Kidney (tissue), 14 donors: ENCODE data around the gene ELMO2. TPM values are rescaled to one million over a fixed set of nuclear protein-coding genes. Genes with fewer than 3 reads are reported as not detected.

Source experiments
- DNase-seq, 5 donors: peaks; one replicate each; pipeline ENCODE4 v3.0.0-alpha.2; 2013 to 2020
- FAIRE-seq: peaks from 2 replicates; lab custom pipeline; 2012; peaks lifted over from hg19 to GRCh38; lab: Jason Lieb, UNC
- H3K27ac ChIP-seq, 2 donors: one replicate each; pipeline ENCODE4 v1.7.0; 2013; ENCODE audit warnings: low read depth in 2 of 2, low read length in 2 of 2, inconsistent platforms in 1 of 2
- H3K27me3 ChIP-seq: one replicate; pipeline ENCODE4 v1.7.1; 2013; ENCODE audit warnings: low read length, inconsistent platforms; ENCODE audit not compliant: control insufficient read depth, insufficient read depth
- H3K36me3 ChIP-seq, 3 donors: one replicate each; pipeline versions ENCODE4 v1.7.0 to v1.7.1; 2013; ENCODE audit warnings: low read length in 3 of 3, control low read depth in 1 of 3, inconsistent platforms in 1 of 3; ENCODE audit not compliant: insufficient read depth in 3 of 3, control insufficient read depth in 2 of 3
- H3K4me1 ChIP-seq, 3 donors: one replicate each; pipeline versions ENCODE4 v1.7.0 to v1.7.1; 2013; ENCODE audit warnings: low read length in 3 of 3, inconsistent platforms in 1 of 3, low read depth in 1 of 3; ENCODE audit not compliant: control insufficient read depth in 2 of 3, insufficient read depth in 2 of 3
- H3K4me3 ChIP-seq, 3 donors: one replicate each; pipeline versions ENCODE4 v1.7.0 to v1.8.1; 2013; ENCODE audit warnings: low read length in 3 of 3, control low read depth in 1 of 3, inconsistent platforms in 1 of 3
- H3K9ac ChIP-seq, 3 donors: one replicate each; pipeline versions ENCODE4 v1.7.0 to v1.7.1; 2013; ENCODE audit warnings: low read length in 3 of 3, control low read depth in 1 of 3, inconsistent platforms in 1 of 3
- H3K9me3 ChIP-seq, 3 donors: one replicate each; pipeline versions ENCODE4 v1.7.0 to v1.7.1; 2013; ENCODE audit warnings: low read length in 3 of 3, control low read depth in 1 of 3, inconsistent platforms in 1 of 3; ENCODE audit not compliant: control insufficient read depth in 2 of 3, insufficient read depth in 1 of 3
- intact Hi-C: fragments of 100-400 bp; cut with DNase I; formaldehyde crosslinking; loops from one replicate; pipeline ENCODE4 v1.11.1; 2022
- polyA plus RNA-seq: library from polyadenylated mRNA; stranded (reverse); fragments of 350-450 nt; fragmentation: Illumina TruSeq; extraction: RNeasy Lipid Tissue Mini Kit (QIAGEN cat#74804); gene quantifications from one replicate; pipeline ENCODE4 v1.2.3, GENCODE V29; 2014; ENCODE audit warnings: low read depth, low replicate concordance; ENCODE audit not compliant: insufficient read depth
- total RNA-seq: library from RNA; stranded (reverse); fragmentation: NEBNext Ultra II Directional; extraction: Animal tissue kit (Norgen Biotek cat#: 25700); gene quantifications from one replicate; pipeline ENCODE4 v1.2.1, GENCODE V29; 2021
- TF ChIP-seq, protein P1 (sequence below): IDR thresholded peaks from 3 replicates; pipeline ENCODE4 v1.5.1; 2012; ENCODE audit warnings: mild to moderate bottlenecking, moderate library complexity, borderline replicate concordance; ENCODE audit not compliant: insufficient read depth; ENCODE audit errors: extremely low read depth
- donor health status: control.
- donor health status: control.
- donor health status: control.
- donor health status: control.
- donor health status: control.
- donor health status: DM: yes; HTN: yes; CAD: no.
- donor health status: Normal renal cell carcinoma (clear cell type).

The ELMO2 gene
- total and polyA plus RNA-seq, 2 donors from 2014 or later: 21.0 to 43.0 TPM

DNA sequence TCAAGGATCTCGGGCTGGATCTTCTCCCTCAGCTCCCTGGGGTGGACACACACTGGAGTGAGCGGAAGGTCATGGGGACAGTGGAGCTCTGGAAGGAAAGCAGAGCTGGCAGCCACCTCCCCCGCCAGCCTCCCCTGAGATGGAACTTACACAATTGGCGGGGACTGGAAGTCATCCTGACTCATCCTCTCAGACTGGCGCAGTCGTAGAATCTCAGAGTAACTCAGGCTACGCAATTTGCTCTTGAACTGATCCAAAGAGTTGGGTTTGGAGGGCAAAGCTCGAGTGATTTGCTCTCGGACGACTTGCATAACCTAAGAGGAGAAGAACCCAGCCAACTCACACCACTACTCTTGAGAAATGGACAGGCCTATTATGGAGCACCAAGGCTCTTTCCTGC lies 34.8 kb downstream of the ELMO2 start:
- H3K27ac ChIP-seq: no peak overlapping the region
- no peaks in the 10 kb centered on the region for H3K27me3 ChIP-seq
- TF ChIP-seq, protein P1, sequence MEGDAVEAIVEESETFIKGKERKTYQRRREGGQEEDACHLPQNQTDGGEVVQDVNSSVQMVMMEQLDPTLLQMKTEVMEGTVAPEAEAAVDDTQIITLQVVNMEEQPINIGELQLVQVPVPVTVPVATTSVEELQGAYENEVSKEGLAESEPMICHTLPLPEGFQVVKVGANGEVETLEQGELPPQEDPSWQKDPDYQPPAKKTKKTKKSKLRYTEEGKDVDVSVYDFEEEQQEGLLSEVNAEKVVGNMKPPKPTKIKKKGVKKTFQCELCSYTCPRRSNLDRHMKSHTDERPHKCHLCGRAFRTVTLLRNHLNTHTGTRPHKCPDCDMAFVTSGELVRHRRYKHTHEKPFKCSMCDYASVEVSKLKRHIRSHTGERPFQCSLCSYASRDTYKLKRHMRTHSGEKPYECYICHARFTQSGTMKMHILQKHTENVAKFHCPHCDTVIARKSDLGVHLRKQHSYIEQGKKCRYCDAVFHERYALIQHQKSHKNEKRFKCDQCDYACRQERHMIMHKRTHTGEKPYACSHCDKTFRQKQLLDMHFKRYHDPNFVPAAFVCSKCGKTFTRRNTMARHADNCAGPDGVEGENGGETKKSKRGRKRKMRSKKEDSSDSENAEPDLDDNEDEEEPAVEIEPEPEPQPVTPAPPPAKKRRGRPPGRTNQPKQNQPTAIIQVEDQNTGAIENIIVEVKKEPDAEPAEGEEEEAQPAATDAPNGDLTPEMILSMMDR: no peak
- H3K4me1 ChIP-seq: no peaks in the 10 kb centered on the region
- H3K9me3 ChIP-seq: no peaks in the 10 kb centered on the region
- H3K36me3 ChIP-seq: peaks cover 15 to 86% (median 73%) of the 10 kb centered on the region in 3 donors
- no peak overlapping the region for H3K9ac ChIP-seq
- DNase-seq: no peak
- H3K4me3 ChIP-seq: no peak overlapping the region
- FAIRE-seq: no peak
- intact Hi-C loops: no loop called here

DNA sequence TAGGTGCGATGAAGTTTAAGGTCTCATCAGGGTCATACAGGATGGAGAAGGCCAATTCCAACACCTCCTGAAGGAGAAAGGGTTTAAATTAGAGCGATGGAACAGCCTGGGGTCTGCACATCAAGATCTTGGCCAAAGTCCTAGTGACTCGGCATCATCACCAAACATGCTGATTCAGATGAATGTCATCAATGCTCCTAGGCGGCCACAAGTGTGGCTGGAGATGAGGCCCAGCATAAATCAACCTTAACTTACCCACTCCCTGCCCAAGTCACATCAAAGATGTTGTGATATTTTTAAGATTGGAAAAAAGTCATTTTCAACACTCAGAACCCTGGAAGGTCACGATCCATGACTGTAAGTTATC lies 37.5 kb downstream of the ELMO2 start:
- Histone ChIP-seq H3K9ac (no peak overlapping the region), H3K9me3 (no peaks in the 10 kb centered on the region), H3K4me3 (no peak overlapping the region), H3K36me3 (peaks cover 12 to 71% (median 56%) of the 10 kb centered on the region in 3 donors), H3K27me3 (no peaks in the 10 kb centered on the region), H3K27ac (no peak overlapping the region), H3K4me1 (peaks cover 0 to 8% (median 5%) of the 10 kb centered on the region in 3 donors)
- FAIRE-seq: no peak
- intact Hi-C loops: no loop called here
- DNase-seq: no peak
- TF ChIP-seq, protein P1: no peak

DNA sequence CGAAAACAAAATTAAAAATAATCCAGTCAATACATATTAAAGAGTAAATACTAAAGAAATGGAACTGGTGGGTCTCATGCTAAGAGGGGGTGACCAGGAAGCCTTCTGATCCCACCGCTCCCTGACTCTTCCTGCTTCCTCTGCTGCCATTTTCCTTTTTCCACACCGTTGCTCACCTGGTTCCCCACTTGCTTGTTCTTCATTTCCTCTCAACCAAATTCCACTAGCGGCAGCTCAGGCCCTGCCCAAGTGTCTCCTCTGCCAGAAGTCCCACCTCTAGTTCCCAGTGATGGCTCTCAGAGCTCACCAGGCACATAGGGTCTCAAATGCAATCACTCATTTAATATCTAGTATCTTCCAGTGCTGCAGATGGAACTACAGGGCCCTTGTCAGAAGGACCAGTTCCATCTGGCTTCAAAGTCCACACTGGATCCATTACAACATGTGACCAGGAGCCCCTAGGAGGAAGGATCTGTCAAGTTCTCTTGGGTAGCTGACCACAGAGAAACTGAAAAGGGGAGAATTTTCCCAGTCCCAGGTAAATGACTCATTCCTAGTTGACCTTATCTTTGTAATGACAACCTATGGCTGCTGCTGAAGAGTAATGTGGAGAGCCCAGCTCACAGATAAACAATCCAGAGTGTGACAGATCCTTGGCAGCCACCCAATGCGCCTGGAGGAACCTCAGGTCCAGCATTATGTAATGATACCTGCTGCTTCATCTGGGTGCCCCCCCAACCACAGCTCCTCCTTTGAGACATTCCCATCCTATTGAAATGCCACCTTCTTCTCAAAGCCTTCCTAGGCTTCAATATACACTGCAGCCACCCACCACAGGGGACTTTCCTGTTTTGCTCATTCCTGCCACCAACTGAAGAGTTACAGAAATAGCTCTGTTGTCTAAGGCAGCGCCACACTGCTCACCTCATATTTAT lies 38.2 kb downstream of the ELMO2 start:
- peaks cover 3 to 13% (median 7%) of the 10 kb centered on the region in 3 donors for H3K4me1 ChIP-seq
- H3K36me3 ChIP-seq: peaks cover 10 to 66% (median 52%) of the 10 kb centered on the region in 3 donors
- no peak overlapping the region for H3K9ac ChIP-seq
- DNase-seq (no peak), FAIRE-seq (no peak)
- H3K4me3 ChIP-seq: no peak overlapping the region
- no peaks in the 10 kb centered on the region for H3K27me3 ChIP-seq
- no peak overlapping the region for H3K27ac ChIP-seq
- no peaks in the 10 kb centered on the region for H3K9me3 ChIP-seq
- intact Hi-C loops: no loop called here
- TF ChIP-seq, protein P1: no peak
